Measurements from ENCODE around the gene OXNAD1. TPM values are rescaled to one million over a fixed set of nuclear protein-coding genes. Genes with fewer than 3 reads are reported as not detected.

OXNAD1 gene
- total RNA-seq, 1 donor from 2014 or later: 13.2 TPM

DNA sequence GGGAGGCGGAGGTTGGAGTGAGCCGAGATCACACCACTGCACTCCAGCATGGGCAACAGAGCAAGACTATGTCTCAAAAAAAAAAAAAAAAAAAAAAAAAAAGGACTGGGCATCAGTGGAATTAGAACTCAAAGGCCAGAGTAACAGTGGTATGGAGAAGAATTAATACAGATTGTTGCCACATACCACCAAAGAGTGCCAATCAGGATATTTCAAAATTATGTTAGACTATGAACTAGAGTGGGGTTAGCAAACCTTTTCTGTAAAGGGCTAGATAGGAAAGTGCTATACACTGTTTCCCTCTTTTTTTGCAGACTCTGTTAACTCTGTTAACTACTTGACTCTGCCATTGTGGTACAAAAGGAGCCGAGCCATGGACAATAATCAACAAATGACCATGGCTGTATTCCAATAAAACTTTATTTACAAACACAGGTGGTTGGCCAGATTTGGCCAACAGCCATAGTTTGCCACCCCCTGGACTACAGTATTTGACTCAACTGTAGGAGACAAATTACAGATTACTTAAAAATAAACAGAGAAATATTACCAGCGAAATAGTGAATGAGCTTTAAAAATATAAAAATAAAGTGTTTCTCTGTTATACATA, 28.9 kb upstream of the OXNAD1 start:
- H3K36me3 Mint-ChIP-seq: no peaks in the 10 kb centered on the region
- peaks cover 5% of the 10 kb centered on the region for H3K9me3 Mint-ChIP-seq
- H3K27me3 Mint-ChIP-seq (ENCODE audit: low read depth): peaks cover 5% of the 10 kb centered on the region
- H3K4me3 Mint-ChIP-seq: no peak overlapping the region
- no peak for TF ChIP-seq CTCF (IDR thresholded peaks at IDR 0.05; ENCODE audit: unreplicated experiment)
- H3K4me1 Mint-ChIP-seq: peaks cover 6% of the 10 kb centered on the region
- no peak for DNase-seq (ENCODE audit: low spot score in 2 of 2, unreplicated experiment in 2 of 2)
- no peak overlapping the region for H3K27ac Mint-ChIP-seq

GRCh38 chr3:16236856-16237393, 28.1 kb upstream of the OXNAD1 start:
- Mint-ChIP-seq H3K27me3 (ENCODE audit: low read depth) (peaks cover 5% of the 10 kb centered on the region), H3K4me3 (no peak overlapping the region), H3K27ac (no peak overlapping the region), H3K4me1 (peaks cover 6% of the 10 kb centered on the region), H3K36me3 (no peaks in the 10 kb centered on the region), H3K9me3 (peaks cover 5% of the 10 kb centered on the region)
- no peak for DNase-seq (ENCODE audit: low spot score in 2 of 2, unreplicated experiment in 2 of 2)
- no peak for TF ChIP-seq CTCF (IDR thresholded peaks at IDR 0.05; ENCODE audit: unreplicated experiment)

DNA sequence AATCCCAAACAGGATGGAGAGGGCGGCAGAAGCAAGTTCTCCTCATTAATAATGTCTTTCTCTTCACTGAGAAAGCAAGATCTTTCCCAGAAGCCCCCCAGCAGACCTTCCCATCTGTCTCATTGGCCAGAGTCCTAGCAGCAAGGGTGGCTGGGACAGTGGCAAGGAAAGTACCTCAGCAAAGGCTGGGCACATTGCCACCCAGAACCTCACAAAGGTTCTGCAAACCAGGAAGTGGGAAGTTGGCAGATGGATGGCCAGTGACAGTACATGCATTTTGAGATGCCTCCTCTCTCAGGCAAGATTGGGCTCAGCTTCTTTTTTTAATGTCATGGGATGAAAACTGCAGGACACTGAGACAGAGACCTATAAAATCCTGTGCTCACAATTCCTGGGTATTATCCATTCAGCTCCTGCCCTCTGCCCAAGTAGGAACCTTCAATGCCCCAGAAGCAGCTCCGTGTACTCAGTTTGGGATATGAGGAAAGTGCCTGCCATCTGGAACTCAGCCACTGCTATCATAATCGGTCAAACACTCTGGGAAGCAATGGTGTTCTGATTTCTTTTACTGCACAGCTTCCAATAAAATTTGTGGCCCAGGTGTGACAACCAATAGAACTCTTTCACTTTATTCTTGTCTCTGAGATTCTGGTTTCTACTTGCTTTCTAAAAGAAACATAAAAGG, 25.8 kb upstream of the OXNAD1 start:
- DNase-seq (ENCODE audit: low spot score in 2 of 2, unreplicated experiment in 2 of 2): no peak
- Mint-ChIP-seq H3K4me1 (peaks cover 6% of the 10 kb centered on the region), H3K27ac (peak overlapping the region; percentile 56), H3K9me3 (peaks cover 5% of the 10 kb centered on the region), H3K36me3 (no peaks in the 10 kb centered on the region), H3K27me3 (ENCODE audit: low read depth) (peaks cover 3% of the 10 kb centered on the region), H3K4me3 (no peak overlapping the region)
- TF ChIP-seq CTCF (IDR thresholded peaks at IDR 0.05; ENCODE audit: unreplicated experiment): no peak

GRCh38 chr3:16239780-16240179, 25.2 kb upstream of the OXNAD1 start:
- H3K4me3 Mint-ChIP-seq: no peak overlapping the region
- no peak for TF ChIP-seq CTCF (IDR thresholded peaks at IDR 0.05; ENCODE audit: unreplicated experiment)
- peaks cover 5% of the 10 kb centered on the region for H3K9me3 Mint-ChIP-seq
- no peaks in the 10 kb centered on the region for H3K36me3 Mint-ChIP-seq
- H3K4me1 Mint-ChIP-seq: peaks cover 6% of the 10 kb centered on the region
- H3K27me3 Mint-ChIP-seq (ENCODE audit: low read depth): peaks cover 3% of the 10 kb centered on the region
- no peak for DNase-seq (ENCODE audit: low spot score in 2 of 2, unreplicated experiment in 2 of 2)
- peak overlapping the region; percentile 44 for H3K27ac Mint-ChIP-seq

- Mint-ChIP-seq H3K36me3 (no peaks in the 10 kb centered on the region), H3K4me1 (peaks cover 6% of the 10 kb centered on the region), H3K27ac (no peak overlapping the region), H3K27me3 (ENCODE audit: low read depth) (peaks cover 3% of the 10 kb centered on the region), H3K9me3 (peaks cover 1% of the 10 kb centered on the region), H3K4me3 (no peak overlapping the region)
- DNase-seq (ENCODE audit: low spot score in 2 of 2, unreplicated experiment in 2 of 2): no peak
- no peak for TF ChIP-seq CTCF (IDR thresholded peaks at IDR 0.05; ENCODE audit: unreplicated experiment)
Measured at GRCh38 chr3:16240229-16241023, 24.6 kb upstream of the OXNAD1 start.
